ENCODE measurements around the gene DBNL.

Gene DBNL

GRCh38 chr7:44101303-44101965, 56.9 kb downstream of the DBNL start:
- no peak for DNase-seq

DNA sequence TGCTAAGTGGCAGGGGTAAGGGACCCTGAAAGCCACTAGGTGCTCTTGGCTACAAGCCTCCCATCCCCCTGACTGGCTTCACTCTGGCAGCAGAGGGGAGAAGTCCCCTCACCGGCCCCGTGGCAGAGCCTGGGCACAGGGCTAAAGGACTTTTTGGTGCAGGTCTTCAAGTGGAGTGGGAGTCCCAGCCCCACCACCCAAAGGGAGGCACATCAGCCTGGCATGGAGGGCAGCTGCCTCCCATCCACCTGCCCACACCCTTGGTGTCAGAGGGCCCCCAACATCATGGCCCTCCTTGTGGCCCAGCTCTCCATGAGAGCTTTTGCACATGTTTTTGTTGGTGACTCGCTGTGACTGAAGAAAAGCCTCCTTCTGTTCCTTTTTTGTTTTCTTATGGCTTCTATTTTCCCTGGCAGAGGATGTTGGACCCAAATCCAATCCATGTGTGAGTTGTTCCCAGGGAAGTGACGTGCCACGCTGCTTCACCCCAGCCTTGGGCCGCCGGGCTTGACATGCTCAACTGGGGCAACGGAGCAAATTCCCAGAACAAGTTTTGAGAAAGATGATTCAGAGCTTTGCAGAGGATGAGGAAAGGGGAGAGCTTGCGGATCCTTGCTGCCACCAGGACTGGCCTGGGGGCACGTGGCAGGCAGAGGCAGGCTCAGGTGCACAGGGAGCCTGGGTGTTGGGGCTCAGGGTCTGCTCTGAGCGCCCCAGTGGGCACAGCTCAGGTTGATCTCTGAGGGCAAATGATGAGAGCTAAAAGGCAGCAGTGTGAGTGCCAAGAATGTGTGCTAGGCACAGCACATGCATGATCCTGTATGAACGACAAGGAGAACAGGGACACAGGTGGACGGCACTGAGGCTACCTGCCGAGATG, 57.7 kb downstream of the DBNL start:
- no peak for DNase-seq

DNA sequence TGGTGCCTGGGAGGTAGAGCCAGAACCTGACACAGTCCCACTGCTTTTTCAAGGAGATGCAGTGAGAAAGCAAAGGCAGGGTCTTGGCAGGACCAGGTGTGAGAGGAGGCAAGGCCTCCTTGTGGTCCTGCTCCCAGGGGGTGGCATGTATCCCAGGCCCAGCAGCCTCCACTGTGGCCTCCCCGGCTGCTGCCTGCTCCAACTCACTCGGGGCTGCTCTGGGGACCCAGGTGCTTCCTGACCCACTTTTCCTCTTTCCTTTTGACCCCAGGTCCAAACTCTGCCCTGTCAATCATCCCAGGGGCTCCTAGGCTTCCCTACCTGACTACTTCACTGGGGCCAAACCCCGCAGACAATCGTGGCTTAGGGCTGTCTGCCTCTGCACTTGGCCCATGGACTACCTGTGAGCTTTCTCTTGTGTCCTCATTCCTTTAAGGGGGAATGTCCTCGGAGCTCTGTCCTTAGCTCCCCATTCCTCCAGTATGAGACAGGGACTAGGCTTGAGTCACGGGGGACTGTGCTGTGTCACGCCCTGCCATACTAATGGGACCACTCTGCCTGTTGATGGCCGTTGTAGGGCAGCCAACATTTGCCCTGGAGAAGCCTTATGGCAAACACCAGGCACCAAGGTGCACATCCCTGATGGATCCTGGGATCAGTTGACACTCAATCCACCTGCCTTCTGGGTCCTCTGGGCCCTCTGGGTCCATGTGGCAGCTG, 58.5 kb downstream of the DBNL start:
- no peak for DNase-seq

GRCh38 chr7:44103566-44103922, 59.0 kb downstream of the DBNL start:
- DNase-seq: no peak

DNA sequence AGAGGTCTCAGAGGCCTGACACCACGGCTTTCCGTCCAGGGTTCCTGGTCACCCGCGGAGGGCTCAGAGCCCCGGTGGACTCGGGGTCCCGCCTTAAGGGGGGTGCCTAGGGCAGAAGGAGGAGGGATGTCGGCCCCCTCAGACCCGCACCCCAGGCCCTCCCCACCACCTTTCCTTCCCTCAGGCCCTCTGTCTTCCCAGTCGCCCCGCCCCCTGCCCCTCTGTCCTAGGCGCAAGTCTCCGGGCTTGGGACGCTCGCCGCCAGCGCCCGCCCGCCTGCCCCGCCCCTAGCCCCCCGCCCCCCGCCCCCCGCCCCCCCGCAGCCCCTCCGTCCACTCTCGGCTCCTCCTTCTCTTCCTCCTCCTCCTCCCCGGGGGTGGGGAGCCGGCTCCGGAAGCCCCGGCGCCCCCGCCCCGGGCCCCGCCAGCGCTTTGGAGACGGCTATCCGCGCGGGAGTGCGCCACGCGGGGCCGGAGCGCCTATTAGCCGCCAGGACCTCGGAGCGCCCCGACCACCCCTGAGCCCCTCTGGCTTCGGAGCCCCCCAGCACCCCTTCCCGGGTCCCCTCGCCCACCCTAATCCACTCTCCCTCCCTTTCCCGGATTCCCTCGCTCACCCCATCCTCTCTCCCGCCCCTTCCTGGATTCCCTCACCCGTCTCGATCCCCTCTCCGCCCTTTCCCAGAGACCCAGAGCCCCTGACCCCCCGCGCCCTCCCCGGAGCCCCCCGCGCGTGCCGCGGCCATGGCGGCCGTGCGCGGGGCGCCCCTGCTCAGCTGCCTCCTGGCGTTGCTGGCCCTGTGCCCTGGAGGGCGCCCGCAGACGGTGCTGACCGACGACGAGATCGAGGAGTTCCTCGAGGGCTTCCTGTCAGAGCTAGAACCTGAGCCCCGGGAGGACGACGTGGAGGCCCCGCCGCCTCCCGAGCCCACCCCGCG, 59.7 kb downstream of the DBNL start, which contains the start of gene AEBP1:
Gene AEBP1, plus strand, starts transcription at position 423 of the 937 bp plus-strand sequence. Its CDS starts 321 bp downstream, at position 744.
- DNase-seq: peak; percentile 26

DNA sequence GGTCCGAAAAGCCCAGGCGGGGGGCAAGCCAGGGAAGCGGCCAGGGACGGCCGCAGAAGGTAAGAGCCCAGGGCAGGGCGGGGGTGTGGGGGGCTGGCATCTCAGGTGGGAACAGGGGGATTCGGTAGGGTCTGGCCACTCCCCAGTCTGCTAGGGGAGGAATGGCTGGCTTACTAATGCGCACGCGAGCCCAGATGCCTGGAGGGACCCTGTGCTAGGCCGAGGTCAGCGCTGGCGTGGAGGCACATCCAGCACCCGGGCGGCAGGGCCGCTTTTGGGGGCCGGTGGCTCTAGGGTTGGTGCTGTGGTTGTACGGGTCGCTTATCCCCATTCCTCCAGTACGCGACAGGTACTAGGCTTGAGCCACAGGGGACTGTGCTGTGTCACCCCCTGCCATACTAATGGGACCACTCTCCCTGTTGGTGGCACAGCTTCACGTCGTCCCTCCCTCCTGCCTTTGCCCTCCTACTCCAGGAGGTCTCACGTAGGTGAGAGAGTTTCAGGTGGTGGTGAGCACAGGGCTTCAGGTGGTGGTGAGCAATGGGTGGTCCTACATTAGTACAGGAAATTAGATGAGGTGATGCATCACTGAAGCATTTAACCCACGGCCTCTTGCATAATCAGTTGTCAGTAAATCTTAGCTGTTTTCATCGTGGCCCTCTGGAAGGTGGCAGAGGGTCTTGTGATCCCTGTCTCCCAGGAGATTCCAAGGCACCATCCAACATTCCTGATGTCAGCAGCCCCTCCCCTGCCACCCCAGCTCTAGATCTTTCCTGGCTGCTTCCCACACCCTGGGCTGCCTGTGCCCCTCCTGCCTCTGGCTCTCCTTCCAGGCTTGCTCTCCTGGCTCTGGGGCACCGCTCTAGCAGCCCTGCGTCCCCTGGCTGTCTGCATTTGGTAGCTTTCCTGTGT, 60.6 kb downstream of the DBNL start:
- DNase-seq: no peak

DNA sequence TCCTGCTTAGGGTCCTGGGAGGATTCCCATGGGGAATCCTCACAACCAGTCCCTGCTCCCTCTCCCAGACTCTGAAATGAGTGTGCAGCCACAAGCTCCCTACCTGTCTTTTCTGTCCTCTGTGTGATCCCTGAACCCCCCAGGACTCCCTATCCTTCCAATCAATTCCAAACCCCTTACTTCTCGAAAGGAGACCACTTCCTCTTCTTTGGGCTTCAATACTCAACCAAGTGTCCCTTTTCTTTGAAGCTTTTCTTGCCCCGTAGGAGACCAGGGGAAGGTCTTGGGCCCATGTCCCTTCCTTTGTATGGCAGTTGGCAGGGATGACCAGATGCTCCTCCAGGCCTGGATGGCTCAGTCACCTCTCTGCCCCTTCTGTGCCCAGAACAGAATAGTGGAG, 61.3 kb downstream of the DBNL start:
- DNase-seq: no peak

DNA sequence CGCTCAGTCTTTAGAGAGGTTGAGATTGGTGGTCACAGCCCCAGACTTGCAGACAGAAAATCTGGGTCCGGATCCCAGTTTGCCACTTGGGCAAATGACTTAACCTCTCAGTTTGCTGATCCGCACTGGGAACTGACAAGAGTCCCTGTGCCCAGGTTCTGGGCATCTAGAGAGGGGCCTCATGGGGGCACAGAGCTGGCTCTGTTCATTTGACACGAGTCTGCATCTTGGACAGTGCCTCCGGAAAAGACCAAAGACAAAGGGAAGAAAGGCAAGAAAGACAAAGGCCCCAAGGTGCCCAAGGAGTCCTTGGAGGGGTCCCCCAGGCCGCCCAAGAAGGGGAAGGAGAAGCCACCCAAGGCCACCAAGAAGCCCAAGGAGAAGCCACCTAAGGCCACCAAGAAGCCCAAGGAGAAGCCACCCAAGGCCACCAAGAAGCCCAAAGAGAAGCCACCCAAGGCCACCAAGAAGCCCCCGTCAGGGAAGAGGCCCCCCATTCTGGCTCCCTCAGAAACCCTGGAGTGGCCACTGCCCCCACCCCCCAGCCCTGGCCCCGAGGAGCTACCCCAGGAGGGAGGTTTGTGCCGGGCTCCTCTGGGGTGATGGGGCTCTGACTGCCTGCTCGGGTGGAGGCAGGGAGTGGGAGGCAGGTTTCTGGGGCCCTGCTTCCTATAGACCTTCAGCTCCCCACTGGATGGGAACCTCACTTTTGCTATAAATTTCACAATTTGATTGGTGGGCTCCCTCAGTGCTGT, 62.0 kb downstream of the DBNL start:
- no peak for DNase-seq

DNA sequence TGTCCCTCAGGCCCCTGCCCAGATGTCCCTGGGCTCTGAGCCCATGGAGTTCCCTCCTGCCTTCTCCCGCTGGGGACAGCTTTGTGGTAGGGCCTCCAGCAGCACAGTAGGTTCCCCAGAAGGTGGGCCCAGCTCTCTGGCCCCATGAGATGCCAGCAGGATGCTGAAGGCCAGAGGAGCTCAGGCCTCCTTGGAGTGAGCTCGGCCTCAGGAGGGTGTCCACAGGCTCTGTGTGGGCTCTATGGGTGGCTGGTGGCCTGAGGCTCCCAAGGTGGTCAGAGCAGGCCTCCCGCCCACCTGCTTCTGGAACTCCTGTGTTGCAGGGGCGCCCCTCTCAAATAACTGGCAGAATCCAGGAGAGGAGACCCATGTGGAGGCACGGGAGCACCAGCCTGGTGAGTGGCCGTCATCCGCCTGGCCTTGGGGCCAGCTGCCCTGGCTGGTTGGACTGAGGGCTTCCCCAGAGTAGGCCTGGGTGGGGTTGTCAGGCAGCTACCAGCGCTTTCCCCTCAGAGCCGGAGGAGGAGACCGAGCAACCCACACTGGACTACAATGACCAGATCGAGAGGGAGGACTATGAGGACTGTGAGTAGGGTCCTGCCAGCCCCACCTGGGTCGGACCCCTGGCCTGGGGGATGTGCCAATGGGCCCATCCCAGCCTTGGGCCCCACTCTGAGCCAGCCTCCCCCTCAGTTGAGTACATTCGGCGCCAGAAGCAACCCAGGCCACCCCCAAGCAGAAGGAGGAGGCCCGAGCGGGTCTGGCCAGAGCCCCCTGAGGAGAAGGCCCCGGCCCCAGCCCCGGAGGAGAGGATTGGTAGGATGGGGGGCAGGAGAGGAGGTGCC, 62.8 kb downstream of the DBNL start:
- DNase-seq: no peak

- no peak for DNase-seq
Measured at GRCh38 chr7:44107961-44108767, 63.7 kb downstream of the DBNL start.

DNA sequence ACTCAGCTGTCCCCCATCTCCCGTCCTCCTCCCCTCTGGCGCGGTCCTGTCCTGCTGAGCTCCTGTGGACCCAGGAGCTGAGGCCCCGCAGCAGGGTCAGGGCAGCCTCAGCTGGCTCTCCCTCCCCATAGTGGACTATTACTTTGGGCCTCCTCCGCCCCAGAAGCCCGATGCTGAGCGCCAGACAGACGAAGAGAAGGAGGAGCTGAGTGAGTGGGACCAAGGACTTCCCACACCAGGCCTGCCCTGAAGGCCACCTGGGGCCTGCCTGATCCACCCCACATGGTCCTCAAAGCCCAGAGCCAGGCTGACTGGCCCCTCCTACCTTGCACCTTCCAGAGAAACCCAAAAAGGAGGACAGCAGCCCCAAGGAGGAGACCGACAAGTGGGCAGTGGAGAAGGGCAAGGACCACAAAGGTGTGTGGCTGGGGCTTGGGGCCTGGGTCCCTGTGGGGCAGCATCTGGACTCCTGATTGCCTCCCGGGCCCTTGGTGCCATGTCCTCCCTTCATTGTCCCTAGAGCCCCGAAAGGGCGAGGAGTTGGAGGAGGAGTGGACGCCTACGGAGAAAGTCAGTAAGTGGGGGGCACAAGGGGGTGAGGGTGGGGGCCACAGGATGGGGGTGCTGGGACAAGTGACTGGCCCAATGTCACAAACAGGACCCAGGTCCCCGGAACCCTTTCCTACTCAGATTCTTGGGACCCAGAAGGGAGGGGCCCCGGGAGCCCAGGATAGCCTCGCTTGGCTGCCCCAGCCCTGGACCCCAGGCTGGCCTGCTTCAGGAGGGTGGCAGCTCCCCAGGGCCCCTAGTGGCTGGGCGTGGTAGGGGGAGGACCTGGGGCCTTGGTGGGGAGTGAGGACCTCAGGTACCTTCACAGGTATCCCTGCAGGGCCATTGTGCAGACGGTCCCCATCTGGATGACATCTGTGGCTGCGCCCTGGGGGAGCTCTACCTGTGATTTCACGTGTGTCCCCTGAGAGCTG, 64.6 kb downstream of the DBNL start:
- no peak for DNase-seq

DNA sequence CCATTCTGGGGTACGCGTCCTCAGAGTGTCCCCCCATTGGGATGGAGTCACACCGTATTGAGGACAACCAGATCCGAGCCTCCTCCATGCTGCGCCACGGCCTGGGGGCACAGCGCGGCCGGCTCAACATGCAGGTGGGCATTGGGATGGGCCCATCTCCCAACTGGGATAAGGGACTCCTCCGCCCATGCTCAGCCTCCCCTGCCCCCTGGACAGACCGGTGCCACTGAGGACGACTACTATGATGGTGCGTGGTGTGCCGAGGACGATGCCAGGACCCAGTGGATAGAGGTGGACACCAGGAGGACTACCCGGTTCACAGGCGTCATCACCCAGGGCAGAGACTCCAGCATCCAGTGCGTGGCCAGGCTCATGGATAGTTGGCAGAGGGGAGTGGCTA, 65.5 kb downstream of the DBNL start:
- no peak for DNase-seq

DNA sequence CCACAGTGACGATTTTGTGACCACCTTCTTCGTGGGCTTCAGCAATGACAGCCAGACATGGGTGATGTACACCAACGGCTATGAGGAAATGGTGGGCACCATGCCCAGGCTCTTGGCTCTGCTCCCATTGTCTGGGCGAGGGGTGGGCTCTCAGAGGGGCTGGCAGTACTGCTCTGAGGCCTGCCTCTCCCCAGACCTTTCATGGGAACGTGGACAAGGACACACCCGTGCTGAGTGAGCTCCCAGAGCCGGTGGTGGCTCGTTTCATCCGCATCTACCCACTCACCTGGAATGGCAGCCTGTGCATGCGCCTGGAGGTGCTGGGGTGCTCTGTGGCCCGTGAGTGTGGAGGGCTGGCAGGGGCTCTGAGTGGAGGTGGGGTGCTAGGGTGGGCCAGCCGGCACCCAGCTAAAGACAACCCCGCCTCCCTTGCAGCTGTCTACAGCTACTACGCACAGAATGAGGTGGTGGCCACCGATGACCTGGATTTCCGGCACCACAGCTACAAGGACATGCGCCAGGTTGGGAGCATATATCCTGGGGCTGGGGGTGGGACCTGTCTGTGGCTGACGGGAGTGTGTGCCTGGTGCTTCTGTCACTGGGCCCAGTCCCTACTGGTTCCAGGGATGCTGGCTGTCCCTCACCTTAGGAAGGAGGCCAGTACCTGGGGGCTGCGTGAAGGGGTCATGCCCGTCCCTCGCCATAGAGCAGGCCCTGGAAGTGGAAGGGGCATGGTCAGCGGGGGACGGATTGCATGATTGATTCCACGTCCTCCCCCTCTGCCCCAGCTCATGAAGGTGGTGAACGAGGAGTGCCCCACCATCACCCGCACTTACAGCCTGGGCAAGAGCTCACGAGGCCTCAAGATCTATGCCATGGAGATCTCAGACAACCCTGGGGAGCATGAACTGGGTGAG, 66.5 kb downstream of the DBNL start:
- no peak for DNase-seq

Data from CD4-positive, alpha-beta T cell treated with Interleukin-12 subunit alpha and Interleukin-12 subunit beta, for 1 hour (primary cell).